ENCODE data around the gene RCC2. TPM values are rescaled to one million over a fixed set of nuclear protein-coding genes. Genes with fewer than 3 reads are reported as not detected.

RCC2 gene
- total RNA-seq, 1 donor = 115 TPM

DNA sequence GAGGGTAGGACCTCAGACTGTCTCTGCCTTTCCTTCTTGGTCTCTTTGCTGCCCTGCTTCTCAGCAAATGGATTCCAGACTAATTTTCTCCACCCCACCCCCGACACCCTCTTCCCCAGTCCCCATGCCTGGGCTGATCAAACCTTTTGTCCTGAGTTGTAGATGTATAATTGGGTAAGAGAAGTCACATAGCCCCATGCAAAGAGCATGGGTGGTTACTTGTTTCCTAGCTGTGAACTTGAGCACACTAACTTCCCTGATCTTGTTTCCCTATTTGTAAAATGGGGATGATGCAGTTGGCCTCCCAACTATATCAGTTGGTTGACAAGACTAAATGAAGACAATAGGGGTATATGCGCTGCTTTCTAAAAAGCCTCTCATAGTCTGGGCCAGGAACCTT is 58.3 kb downstream of the RCC2 start:
- DNase-seq (ENCODE audit: low read depth in 2 of 3, low spot score in 2 of 3) = no peak

DNA sequence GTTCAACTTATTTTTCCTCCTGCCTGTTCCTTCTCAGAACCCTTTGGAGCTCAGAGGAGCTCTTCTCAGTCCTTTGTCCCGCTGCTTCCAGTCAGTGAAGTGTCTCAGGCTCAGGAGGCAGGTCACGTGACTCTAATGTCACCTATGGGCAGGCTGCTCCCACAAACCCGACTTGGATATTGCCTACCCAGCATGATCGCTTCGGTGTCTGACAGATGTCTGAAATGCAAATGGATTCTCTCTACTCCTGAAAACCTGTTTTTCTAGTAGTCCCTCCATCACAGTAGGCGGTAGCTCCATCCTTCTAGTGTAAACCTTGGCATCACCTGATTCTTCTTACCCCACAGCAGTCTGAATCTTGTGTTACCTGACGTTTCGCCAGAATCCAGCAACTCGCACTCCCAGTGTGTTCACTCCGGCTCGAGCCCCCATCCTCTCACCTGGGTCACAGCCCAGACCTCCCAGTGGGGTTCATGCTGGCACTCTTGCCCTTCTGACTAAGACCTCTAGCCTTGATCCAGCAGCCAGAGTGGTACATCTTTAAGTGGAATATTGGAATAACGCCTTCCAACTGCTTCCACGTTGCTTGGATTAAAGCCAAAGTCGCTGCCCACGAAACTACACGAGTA is 62.0 kb downstream of the RCC2 start:
- DNase-seq (ENCODE audit: low read depth in 2 of 3, low spot score in 2 of 3) = no peak

DNA sequence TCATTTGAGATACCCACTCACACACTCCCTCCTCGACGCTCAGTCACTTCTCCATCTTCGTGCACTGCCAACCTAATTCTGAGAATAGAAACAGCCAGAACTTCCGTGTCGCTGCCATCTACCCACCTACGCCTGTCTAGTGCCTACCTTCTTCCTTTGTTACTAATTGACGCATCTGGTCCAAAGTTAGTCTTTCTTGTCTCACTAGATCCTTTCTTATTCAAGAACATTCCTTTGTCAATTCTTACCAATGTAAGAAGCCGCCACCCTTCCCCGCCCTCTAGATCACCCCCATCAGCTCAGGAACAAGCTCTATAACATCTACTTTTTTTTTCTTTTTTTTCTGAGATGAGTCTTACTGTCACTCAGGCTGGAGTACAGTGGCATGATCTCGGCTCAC is 63.8 kb downstream of the RCC2 start:
- no peak for DNase-seq (ENCODE audit: low read depth in 2 of 3, low spot score in 2 of 3)

DNA sequence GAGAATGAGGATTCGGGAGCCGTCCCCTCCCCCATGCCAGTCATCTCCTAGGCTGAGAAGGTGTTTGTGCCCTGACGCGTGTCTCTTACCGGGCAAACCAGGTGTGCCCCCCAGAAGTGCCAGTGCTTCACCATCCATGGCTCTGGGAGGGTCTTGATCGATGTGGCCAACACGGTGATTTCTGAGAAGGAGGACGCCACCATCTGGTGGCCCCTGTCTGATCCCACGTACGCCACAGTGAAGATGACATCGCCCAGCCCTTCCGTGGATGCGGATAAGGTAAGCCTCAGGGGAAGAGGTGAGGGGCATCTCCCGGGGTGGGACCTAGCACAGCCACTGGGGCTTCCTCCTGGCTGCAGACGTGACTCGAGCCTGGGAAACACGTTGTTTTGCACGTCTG is 66.5 kb downstream of the RCC2 start:
- DNase-seq (ENCODE audit: low read depth in 2 of 3, low spot score in 2 of 3) = no peak

DNA sequence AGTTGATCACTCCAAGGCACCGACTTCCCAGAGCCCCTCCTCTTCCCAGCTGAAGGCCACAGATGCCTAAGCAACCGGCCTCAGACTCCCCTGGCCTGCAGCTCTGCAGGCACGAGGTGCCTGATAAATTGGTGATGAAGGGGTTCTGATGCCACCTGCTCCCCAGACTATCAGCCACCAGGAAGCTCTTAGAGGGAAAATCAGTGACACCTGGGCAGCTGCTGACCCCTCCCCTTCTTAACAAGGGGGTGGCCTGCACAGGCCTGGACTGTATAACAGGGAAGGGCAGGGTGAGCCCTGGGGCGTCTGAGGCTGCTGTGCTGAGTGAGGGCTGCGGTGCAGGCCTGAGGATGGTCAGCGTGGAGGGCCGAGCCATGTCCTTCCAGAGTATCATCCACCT is 67.6 kb downstream of the RCC2 start, which contains the start of gene PADI6:
PADI6 (plus strand) TSS at position 301 of the 400 bp plus-strand sequence; CDS start at position 351, 50 bp downstream.
- no peak for DNase-seq (ENCODE audit: low read depth in 2 of 3, low spot score in 2 of 3)

DNA sequence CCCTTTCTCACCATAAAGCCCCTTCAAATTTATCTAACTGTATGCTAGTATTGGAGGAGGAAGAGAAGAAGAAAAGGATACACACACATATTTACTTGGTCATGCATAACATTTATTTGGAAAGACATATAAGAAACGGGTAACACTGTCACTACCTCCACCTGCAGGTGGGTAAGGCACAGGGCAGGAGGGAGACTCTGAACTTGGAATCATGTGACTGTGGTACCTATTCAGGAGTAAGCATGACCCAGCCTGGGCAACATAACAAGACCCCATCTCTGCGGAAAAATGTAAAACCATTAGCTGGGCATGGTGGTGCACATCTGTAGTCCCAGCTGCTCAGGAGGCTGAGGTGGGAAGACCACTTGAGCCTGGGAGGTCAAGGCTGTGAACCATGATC is 68.9 kb downstream of the RCC2 start:
- DNase-seq (ENCODE audit: low read depth in 2 of 3, low spot score in 2 of 3) = peak in 2 of 3 donors; percentile 40 to 66

DNA sequence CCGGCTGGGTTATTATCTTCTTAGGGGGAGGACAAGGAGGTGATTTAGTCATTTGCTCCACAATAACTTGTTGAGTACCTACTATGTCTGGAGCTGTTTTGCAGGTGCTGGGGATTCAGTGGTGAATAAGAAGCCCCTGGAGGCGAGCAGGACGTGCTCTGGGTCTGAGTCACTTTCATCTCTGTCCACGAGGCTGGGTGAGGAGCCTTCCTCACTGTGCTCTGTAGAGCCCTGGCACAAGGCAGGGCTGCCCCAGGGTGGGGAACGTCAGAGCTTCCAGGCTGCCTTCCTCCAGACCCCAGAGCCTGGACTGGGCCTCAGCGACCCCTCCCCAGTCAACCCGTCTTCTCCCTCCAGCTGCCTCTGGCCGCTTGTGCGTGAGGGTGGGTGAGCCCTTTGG is 70.0 kb downstream of the RCC2 start:
- DNase-seq (ENCODE audit: low read depth in 2 of 3, low spot score in 2 of 3) = no peak

DNA sequence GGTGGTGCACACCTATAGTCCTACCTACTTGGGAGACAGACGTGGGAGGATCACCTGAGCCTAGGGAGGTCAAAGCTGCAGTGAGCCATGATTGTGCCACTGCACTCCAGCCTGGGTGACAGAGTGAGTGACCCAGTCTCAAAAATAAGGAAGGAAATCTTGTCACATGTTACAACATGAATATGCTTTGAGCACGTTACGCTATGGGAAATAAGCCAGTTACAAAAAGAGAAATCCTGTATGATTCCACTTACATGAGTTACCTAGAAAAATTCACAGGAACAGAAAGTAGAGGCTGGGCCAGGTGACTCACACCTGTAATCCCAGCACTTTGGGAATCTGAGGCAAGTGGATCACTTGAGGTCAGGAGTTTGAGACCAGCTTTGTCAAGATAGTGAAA is 74.2 kb downstream of the RCC2 start:
- DNase-seq (ENCODE audit: low read depth in 2 of 3, low spot score in 2 of 3) = peak in 2 of 3 donors; percentile 45 to 54

DNA sequence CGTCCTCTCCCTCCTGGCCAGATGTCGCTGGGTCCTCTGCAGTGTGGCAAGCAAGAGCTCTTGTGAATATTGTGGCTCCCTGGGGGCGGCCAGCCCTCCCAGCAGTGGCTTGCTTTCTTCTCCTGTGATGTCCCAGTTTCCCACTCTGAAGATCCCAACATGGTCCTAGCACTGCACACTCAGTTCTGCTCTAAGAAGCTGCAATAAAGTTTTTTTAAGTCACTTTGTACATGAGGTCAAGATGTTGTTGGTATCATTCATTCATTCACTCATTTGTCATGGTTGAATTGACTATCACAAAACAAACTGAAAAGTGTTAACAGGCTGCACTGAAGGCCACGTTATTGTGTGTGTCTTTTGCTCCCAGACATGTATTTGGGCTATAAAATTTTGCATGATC is 75.7 kb downstream of the RCC2 start:
- DNase-seq (ENCODE audit: low read depth in 2 of 3, low spot score in 2 of 3) = no peak

DNA sequence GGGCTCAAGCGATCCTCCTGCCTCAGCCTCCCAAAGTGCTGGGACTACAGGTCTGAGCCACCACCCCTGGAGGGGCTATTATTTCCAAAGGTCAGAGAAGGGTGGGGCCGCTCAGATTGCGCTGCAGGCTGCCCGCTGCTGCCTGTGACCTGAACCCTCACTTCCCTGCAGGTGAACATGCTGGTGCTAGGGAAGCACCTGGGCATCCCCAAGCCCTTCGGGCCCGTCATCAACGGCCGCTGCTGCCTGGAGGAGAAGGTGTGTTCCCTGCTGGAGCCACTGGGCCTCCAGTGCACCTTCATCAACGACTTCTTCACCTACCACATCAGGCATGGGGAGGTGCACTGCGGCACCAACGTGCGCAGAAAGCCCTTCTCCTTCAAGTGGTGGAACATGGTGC is 76.1 kb downstream of the RCC2 start:
- DNase-seq (ENCODE audit: low read depth in 2 of 3, low spot score in 2 of 3) = no peak

DNA sequence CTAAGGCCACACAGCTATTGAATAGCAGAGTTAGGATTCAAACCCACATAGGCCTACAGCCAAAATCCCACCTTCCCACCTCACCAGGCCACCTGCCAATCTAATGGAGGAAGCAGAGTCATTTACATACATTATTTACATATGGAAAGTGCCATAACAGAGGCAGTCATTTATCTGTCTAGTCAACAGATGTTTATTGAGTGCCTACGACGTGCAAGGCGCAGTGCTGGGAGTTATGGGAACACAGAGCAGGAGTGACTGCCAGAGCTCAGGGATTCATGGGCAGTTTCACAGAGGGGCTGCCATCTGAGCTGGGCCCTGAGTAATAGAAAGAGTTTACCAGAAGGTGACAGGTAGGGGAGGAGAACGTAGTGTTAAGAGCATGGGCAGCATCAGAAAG is 77.8 kb downstream of the RCC2 start:
- DNase-seq (ENCODE audit: low read depth in 2 of 3, low spot score in 2 of 3) = no peak

DNA sequence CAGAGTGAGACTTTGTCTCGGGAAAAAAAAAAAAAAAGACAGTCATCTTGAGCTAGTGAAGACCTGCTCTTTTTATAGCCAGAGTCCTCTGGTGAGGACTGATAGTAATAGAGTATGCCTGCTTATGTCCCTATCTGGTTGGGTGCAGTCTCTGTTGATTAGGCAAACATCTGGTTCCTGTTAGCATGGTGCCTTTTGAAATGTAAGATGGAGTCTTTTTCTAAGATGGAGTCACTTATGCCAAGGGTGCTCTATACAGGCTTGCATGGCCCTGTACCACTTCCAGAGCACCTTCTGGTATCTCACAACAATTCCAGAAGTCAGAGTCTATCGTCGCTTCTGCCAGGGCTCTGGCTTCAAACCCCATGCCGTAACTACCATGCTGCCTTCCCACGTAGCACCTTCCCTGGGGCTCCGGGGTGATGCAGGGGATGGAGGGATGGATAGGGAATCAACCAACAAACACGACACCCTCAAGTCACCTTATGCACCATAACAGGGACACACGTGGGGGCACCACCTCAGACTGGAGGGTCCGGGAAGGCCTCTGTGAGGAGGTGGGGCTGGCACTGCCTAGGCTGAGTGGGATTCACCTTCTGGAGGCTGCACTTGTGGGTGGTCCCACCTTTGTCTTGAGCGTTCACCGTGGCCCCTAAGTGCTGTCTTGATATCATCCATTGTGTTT is 79.1 kb downstream of the RCC2 start:
- DNase-seq (ENCODE audit: low read depth in 2 of 3, low spot score in 2 of 3) = peak in 2 of 3 donors; percentile 41 to 66

DNA sequence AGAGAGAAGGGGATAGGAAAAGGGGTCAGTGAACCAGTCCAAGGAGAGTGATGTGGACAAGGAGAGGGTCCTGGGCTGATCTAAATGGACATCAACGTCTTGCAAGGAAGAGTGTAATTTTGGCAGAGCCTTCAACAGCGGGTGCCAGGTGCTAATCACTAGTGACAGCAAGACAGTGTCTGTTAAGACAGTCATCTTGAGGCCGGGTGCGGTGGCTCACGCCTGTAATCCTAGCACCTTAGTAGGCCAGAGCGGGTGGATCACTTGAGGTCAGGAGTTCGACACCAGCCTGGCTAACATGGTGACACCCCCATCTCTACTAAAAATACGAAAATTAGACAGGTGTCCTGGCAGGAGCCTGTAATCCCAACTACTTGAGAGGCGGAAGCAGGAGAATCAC is 79.7 kb downstream of the RCC2 start:
- no peak for DNase-seq (ENCODE audit: low read depth in 2 of 3, low spot score in 2 of 3)

DNA sequence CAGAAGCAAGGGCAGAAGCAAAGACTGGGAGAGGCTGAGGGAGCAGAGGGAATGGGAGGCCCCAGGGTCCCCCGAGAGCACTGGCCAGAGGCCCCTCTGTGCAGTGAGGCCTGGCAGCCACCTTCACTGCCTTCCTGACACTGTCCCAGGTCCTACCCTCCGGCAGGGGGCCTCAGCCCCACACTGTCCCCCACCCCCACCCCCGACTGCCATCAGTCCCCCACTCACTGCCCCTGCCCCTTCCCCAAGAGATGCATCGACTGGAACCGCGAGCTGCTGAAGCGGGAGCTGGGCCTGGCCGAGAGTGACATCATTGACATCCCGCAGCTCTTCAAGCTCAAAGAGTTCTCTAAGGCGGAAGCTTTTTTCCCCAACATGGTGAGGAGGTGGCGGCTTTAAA is 80.4 kb downstream of the RCC2 start:
- no peak for DNase-seq (ENCODE audit: low read depth in 2 of 3, low spot score in 2 of 3)

DNA sequence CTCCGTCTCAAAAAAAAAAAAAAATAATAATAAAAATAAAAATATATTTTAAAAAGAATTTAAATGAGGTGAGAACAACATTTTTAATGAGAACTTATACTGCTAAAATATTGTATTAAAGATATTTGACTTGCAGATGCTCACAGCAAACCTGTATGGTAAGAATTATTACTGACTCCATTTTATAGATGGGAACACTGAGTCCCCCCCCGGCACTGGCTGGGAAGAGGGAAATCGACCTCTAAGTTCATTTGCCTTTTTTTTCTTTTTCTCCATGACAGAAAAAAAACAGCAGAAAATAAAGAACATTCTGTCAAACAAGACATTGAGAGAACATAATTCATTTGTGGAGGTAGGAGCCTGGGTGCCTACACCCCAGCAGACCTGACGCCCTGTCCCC is 80.9 kb downstream of the RCC2 start:
- DNase-seq (ENCODE audit: low read depth in 2 of 3, low spot score in 2 of 3) = no peak

Other genes with a start within 250 kb of the RCC2 start
- gene PADI1, start 234.5 kb downstream of the RCC2 start, total RNA-seq = not detected
- 6.2 TPM for gene PADI3, start 190.6 kb downstream of the RCC2 start, total RNA-seq
- 4.3 TPM for gene PADI4, start 131.5 kb downstream of the RCC2 start, total RNA-seq
- gene PADI6, start 67.5 kb downstream of the RCC2 start, total RNA-seq = not detected
- gene ARHGEF10L, start 100.0 kb upstream of the RCC2 start, total RNA-seq = 0.27 TPM